HG02642 (cell line): Measurements from ENCODE around the gene AXIN1.
"Not testable (repeated sequence)": the region's sequence is repeated elsewhere in the genome, so short reads cannot be mapped to it uniquely, and the experiment has no call there.

Experiments
- ATAC-seq: cut with Tn5 transposase; IDR thresholded peaks from one replicate; pipeline ENCODE4 v1.9.1; 2021; ENCODE audit warnings: mild to moderate bottlenecking; ENCODE audit not compliant: unreplicated experiment, poor library complexity

The AXIN1 gene

GRCh38 chr16:272633-273546 lies 79.6 kb downstream of the AXIN1 start:
- no peak for ATAC-seq

GRCh38 chr16:270381-271255 lies 81.9 kb downstream of the AXIN1 start:
- no peak for ATAC-seq

GRCh38 chr16:269061-269796 lies 83.3 kb downstream of the AXIN1 start:
- ATAC-seq = no peak

GRCh38 chr16:268141-269053 lies 84.1 kb downstream of the AXIN1 start:
- ATAC-seq = no peak

GRCh38 chr16:267562-267961 lies 85.0 kb downstream of the AXIN1 start:
- not testable (repeated sequence) for ATAC-seq

- ATAC-seq = no peak
Observed at GRCh38 chr16:266258-267164, 86.0 kb downstream of the AXIN1 start.

- ATAC-seq = no peak
Observed at GRCh38 chr16:265711-266110, 86.8 kb downstream of the AXIN1 start.

- no peak for ATAC-seq
Observed at GRCh38 chr16:265002-265529, 87.5 kb downstream of the AXIN1 start.

- ATAC-seq = no peak
Observed at GRCh38 chr16:264440-264951, 88.0 kb downstream of the AXIN1 start.

GRCh38 chr16:263944-264343 lies 88.6 kb downstream of the AXIN1 start:
- ATAC-seq = no peak

GRCh38 chr16:263182-263774 lies 89.2 kb downstream of the AXIN1 start:
- ATAC-seq = no peak

GRCh38 chr16:262121-262745 lies 90.3 kb downstream of the AXIN1 start:
- no peak for ATAC-seq

GRCh38 chr16:261031-261691 lies 91.4 kb downstream of the AXIN1 start:
- no peak for ATAC-seq

- no peak for ATAC-seq
Observed at GRCh38 chr16:260326-260725, 92.2 kb downstream of the AXIN1 start.

GRCh38 chr16:259814-260253 lies 92.7 kb downstream of the AXIN1 start:
- ATAC-seq = no peak

- no peak for ATAC-seq
Observed at GRCh38 chr16:259226-259625, 93.3 kb downstream of the AXIN1 start.

GRCh38 chr16:258091-258490 lies 94.4 kb downstream of the AXIN1 start:
- not testable (repeated sequence) for ATAC-seq
